ENCODE data around the gene PTGIS. TPM values are rescaled to one million over a fixed set of nuclear protein-coding genes. Genes with fewer than 3 reads are reported as not detected.

The PTGIS gene
- polyA plus RNA-seq, 2 of the 4 experiments (the other 2 are of a cell fraction): 0.03 to 0.04 TPM

GRCh38 chr20:49518576-49518975 lies 49.4 kb downstream of the PTGIS start:
- POLR2A ChIA-PET: no interaction called here
- H3K4me3 ChIP-seq: no peak overlapping the region
- 70% methylated on average over 5 of the region's 5 CpGs for WGBS (ENCODE audit: missing lambda C conversion rate)
- CTCF ChIA-PET: interaction anchor here (0.8 to 6.8 kb wide), 7 partner anchors 11 to 195 kb away, joined by 3 to 47 read pairs (median 5); partner anchors contain the start of gene KCNB1
- DNase-seq (ENCODE audit: low read depth in 1 of 2, low spot score in 1 of 2) (no peak), FAIRE-seq (no peak), ATAC-seq (no peak)
- TF ChIP-seq TFCP2L1 (CRISPR knock-in tag; IDR thresholded peaks at IDR 0.05): no peak
- no peak for TF ChIP-seq CHD4 (IDR thresholded peaks at IDR 0.05; ENCODE audit: borderline replicate concordance)
- H3K4me1 ChIP-seq: peaks cover 7% of the 10 kb centered on the region; the same call in 1 of the 3 replicates
- H3K27ac ChIP-seq: no peak overlapping the region
- no peak overlapping the region for H3K4me2 ChIP-seq
- no peaks in the 10 kb centered on the region for H3K9me3 ChIP-seq

GRCh38 chr20:49517805-49518100 lies 50.2 kb downstream of the PTGIS start:
- no peaks in the 10 kb centered on the region for H3K9me3 ChIP-seq
- no peak for ATAC-seq
- no peak overlapping the region for H3K4me3 ChIP-seq
- H3K4me1 ChIP-seq: peaks cover 7% of the 10 kb centered on the region; the same call in 1 of the 3 replicates
- ChIA-PET POLR2A (no interaction called here), CTCF (interaction anchor here (0.7 to 6.8 kb wide), 7 partner anchors 11 to 92 kb away, joined by 3 to 47 read pairs (median 7); partner anchors contain the start of gene KCNB1)
- 73% methylated on average over 4 of the region's 4 CpGs for WGBS (ENCODE audit: missing lambda C conversion rate)
- H3K4me2 ChIP-seq: no peak overlapping the region
- FAIRE-seq: no peak
- no peak overlapping the region for H3K27ac ChIP-seq
- no peak for DNase-seq (ENCODE audit: low read depth in 1 of 2, low spot score in 1 of 2)
- TF ChIP-seq HES2 (IDR thresholded peaks at IDR 0.05) (no peak), RARB (CRISPR knock-in tag; IDR thresholded peaks at IDR 0.05) (no peak), ZNF302 (CRISPR knock-in tag; IDR thresholded peaks at IDR 0.05) (no peak), TFCP2L1 (CRISPR knock-in tag; IDR thresholded peaks at IDR 0.05) (no peak), NR3C1 (IDR thresholded peaks at IDR 0.05) (no peak), RFX5 (IDR thresholded peaks at IDR 0.05) (no peak), HOXA7 (CRISPR knock-in tag; IDR thresholded peaks at IDR 0.05) (no peak), SMC3 (IDR thresholded peaks at IDR 0.05) (no peak), RAD21 (conservative IDR thresholded peaks at IDR 0.05 in 1 of 2, IDR thresholded peaks at IDR 0.05 in 1 of 2) (no peak), HMGXB4 (CRISPR knock-in tag; IDR thresholded peaks at IDR 0.05; ENCODE audit: borderline replicate concordance) (no peak), KDM1A (IDR thresholded peaks at IDR 0.05; ENCODE audit: low read depth) (no peak), KDM5A (IDR thresholded peaks at IDR 0.05) (no peak), BHLHE40 (IDR thresholded peaks at IDR 0.05; ENCODE audit: low read depth, low read length) (no peak), PHF8 (IDR thresholded peaks at IDR 0.05; ENCODE audit: borderline replicate concordance, low read depth) (no peak), ZFP36 (IDR thresholded peaks at IDR 0.05; ENCODE audit: borderline replicate concordance, partially characterized antibody) (no peak), ZSCAN20 (CRISPR knock-in tag; IDR thresholded peaks at IDR 0.05) (no peak), RCOR1 (IDR thresholded peaks at IDR 0.05; ENCODE audit: low read depth, low read length) (no peak), MAX (IDR thresholded peaks at IDR 0.05) (no peak), EP300 (IDR thresholded peaks at IDR 0.05) (no peak), FOSL2 (IDR thresholded peaks at IDR 0.05) (no peak), FOSL2 (CRISPR knock-in tag; IDR thresholded peaks at IDR 0.05) (no peak)
